H9 (cell line): ENCODE data around the gene C1orf105. TPM values are rescaled to one million over a fixed set of nuclear protein-coding genes. Genes with fewer than 3 reads are reported as not detected.

Source experiments
- DNase-seq: peaks from one replicate; pipeline ENCODE4 v3.0.0-alpha.2; 2017
- H2AFZ ChIP-seq: one replicate; pipeline ENCODE4 v1.6.1; 2013; ENCODE audit warnings: mild to moderate bottlenecking, low read length, control low read depth, moderate library complexity
- H2AK5ac ChIP-seq: 2 replicates; pipeline ENCODE4 v1.6.1; 2013; ENCODE audit warnings: low read length, control low read depth, mixed read lengths; ENCODE audit not compliant: insufficient read length
- H2BK120ac ChIP-seq: one replicate; pipeline ENCODE4 v1.6.1; 2013; ENCODE audit warnings: low read depth, mild to moderate bottlenecking, low read length, control low read depth, inconsistent platforms; ENCODE audit not compliant: poor library complexity, severe bottlenecking
- H2BK12ac ChIP-seq: 2 replicates; pipeline ENCODE4 v1.6.1; 2013; ENCODE audit warnings: low read length, control low read depth, mixed read lengths, low read depth; ENCODE audit not compliant: insufficient read length
- H2BK15ac ChIP-seq: 2 replicates; pipeline ENCODE4 v1.6.1; 2013; ENCODE audit warnings: low read depth, low read length, control low read depth
- H2BK20ac ChIP-seq: one replicate; pipeline ENCODE4 v1.6.1; 2013; ENCODE audit warnings: low read depth, mild to moderate bottlenecking, low read length, control low read depth, inconsistent platforms; ENCODE audit not compliant: poor library complexity, severe bottlenecking
- H2BK5ac ChIP-seq: 2 replicates; pipeline ENCODE4 v1.6.1; 2013; ENCODE audit warnings: low read length, control low read depth, mixed read lengths; ENCODE audit not compliant: insufficient read length
- H3K14ac ChIP-seq: 2 replicates; pipeline ENCODE4 v1.6.1; 2013; ENCODE audit warnings: low read length, control low read depth; ENCODE audit not compliant: insufficient read depth
- H3K18ac ChIP-seq: 2 replicates; pipeline ENCODE4 v1.6.1; 2013; ENCODE audit warnings: low read depth, mild to moderate bottlenecking, mixed read lengths, low read length, control low read depth; ENCODE audit not compliant: insufficient read length
- H3K23ac ChIP-seq: 2 replicates; pipeline ENCODE4 v1.6.1; 2013; ENCODE audit warnings: low read length, control low read depth, mixed read lengths, low read depth; ENCODE audit not compliant: insufficient read length
- H3K23me2 ChIP-seq: 2 replicates; pipeline ENCODE4 v1.6.1; 2013; ENCODE audit warnings: low read depth, mild to moderate bottlenecking, mixed read lengths, low read length, control low read depth; ENCODE audit not compliant: insufficient read length, poor library complexity, severe bottlenecking
- H3K27ac ChIP-seq: 2 replicates; pipeline ENCODE4 v1.5.1; 2013; ENCODE audit warnings: low read length, control low read depth, mixed read lengths, low read depth; ENCODE audit not compliant: insufficient read length
- H3K27me3 ChIP-seq: 2 replicates; pipeline ENCODE4 v1.6.1; 2013; ENCODE audit warnings: low read length, control low read depth, inconsistent platforms; ENCODE audit not compliant: insufficient read depth
- H3K4ac ChIP-seq: 2 replicates; pipeline ENCODE4 v1.6.1; 2013; ENCODE audit warnings: low read depth, mild to moderate bottlenecking, control low read depth, inconsistent platforms, low read length, moderate library complexity
- H3K4me1 ChIP-seq: 2 replicates; pipeline ENCODE4 v1.6.1; 2013; ENCODE audit warnings: low read length, control low read depth, inconsistent platforms; ENCODE audit not compliant: insufficient read depth
- H3K4me2 ChIP-seq: 2 replicates; pipeline ENCODE4 v1.6.1; 2013; ENCODE audit warnings: low read length, control low read depth, mixed read lengths; ENCODE audit not compliant: insufficient read length, insufficient read depth
- H3K56ac ChIP-seq: 2 replicates; pipeline ENCODE4 v1.6.1; 2013; ENCODE audit warnings: low read depth, mild to moderate bottlenecking, mixed read lengths, low read length, control low read depth; ENCODE audit not compliant: insufficient read length
- H3K79me1 ChIP-seq: 2 replicates; pipeline ENCODE4 v1.6.1; 2013; ENCODE audit warnings: low read depth, mild to moderate bottlenecking, moderate library complexity, low read length, control low read depth, inconsistent platforms; ENCODE audit not compliant: insufficient read depth, poor library complexity, severe bottlenecking
- H3K79me2 ChIP-seq: 2 replicates; pipeline ENCODE4 v1.6.1; 2013; ENCODE audit warnings: low read length, control low read depth, inconsistent platforms; ENCODE audit not compliant: insufficient read depth
- H3K9ac ChIP-seq: 2 replicates; pipeline ENCODE4 v1.6.1; 2013; ENCODE audit warnings: low read length, control low read depth, mixed read lengths; ENCODE audit not compliant: insufficient read length; ENCODE audit errors: extremely low read depth
- H3K9me3 ChIP-seq: one replicate; pipeline ENCODE4 v1.6.1; 2013; ENCODE audit warnings: low read depth, low read length, inconsistent platforms; ENCODE audit not compliant: control insufficient read depth
- H3T11ph ChIP-seq: one replicate; pipeline ENCODE4 v1.6.1; 2013; ENCODE audit warnings: mild to moderate bottlenecking, low read length, control low read depth, inconsistent platforms
- H4K20me1 ChIP-seq: one replicate; pipeline ENCODE4 v1.6.1; 2013; ENCODE audit not compliant: control insufficient read depth, insufficient read length, insufficient read depth
- H4K5ac ChIP-seq: 2 replicates; pipeline ENCODE4 v1.6.1; 2013; ENCODE audit warnings: low read depth, mild to moderate bottlenecking, mixed read lengths, low read length, control low read depth; ENCODE audit not compliant: insufficient read length
- H4K8ac ChIP-seq: replicated peaks from 2 replicates; pipeline ENCODE4 v1.6.1; 2013; ENCODE audit warnings: low read length, control low read depth, mixed read lengths, low read depth; ENCODE audit not compliant: insufficient read length
- H4K91ac ChIP-seq: 2 replicates; pipeline ENCODE4 v1.6.1; 2013; ENCODE audit warnings: low read depth, mild to moderate bottlenecking, moderate library complexity, mixed read lengths, low read length, control low read depth; ENCODE audit not compliant: insufficient read length
- H3K27ac Mint-ChIP-seq, 3 experiments: 2 replicates in 2 of 3; 3 replicates in 1 of 3; pipeline ENCODE4 v1.8.0; 2020 to 2021; ENCODE audit warnings: mixed read lengths in 3 of 3, mild to moderate bottlenecking in 1 of 3, moderate library complexity in 1 of 3
- H3K27me3 Mint-ChIP-seq: 2 replicates; pipeline ENCODE4 v1.8.0; 2021; ENCODE audit warnings: low read depth, mild to moderate bottlenecking, moderate library complexity, mixed read lengths
- H3K36me3 Mint-ChIP-seq, 3 experiments: 2 replicates in 2 of 3; 3 replicates in 1 of 3; pipeline ENCODE4 v1.8.0; 2020 to 2021; ENCODE audit warnings: low read depth in 3 of 3, mixed read lengths in 3 of 3; ENCODE audit not compliant: insufficient read depth in 1 of 3
- H3K4me1 Mint-ChIP-seq, 2 experiments: 2 replicates each; pipeline ENCODE4 v1.8.0; 2020; ENCODE audit warnings: mixed read lengths in 2 of 2
- H3K4me3 Mint-ChIP-seq, 2 experiments: 2 replicates in 1 of 2; 3 replicates in 1 of 2; pipeline ENCODE4 v1.8.0; 2020 to 2021; ENCODE audit warnings: mild to moderate bottlenecking in 2 of 2, mixed read lengths in 2 of 2, moderate library complexity in 1 of 2
- H3K9me3 Mint-ChIP-seq, 2 experiments: 2 replicates in 1 of 2; 3 replicates in 1 of 2; pipeline ENCODE4 v1.8.0; 2020; ENCODE audit warnings: mild to moderate bottlenecking in 2 of 2, mixed read lengths in 2 of 2, moderate library complexity in 1 of 2
- WGBS: extraction: QIAGEN DNeasy Blood & Tissue Kit; methylation state at CpG from one replicate; pipeline ENCODE4 v1.1.7; 2013; ENCODE audit warnings: missing lambda C conversion rate, low lambda C conversion rate, mixed read lengths; ENCODE audit not compliant: insufficient read length; ENCODE audit errors: extremely low coverage; 5-methylcytosine and 5-hydroxymethylcytosine counted together
- total RNA-seq: library from RNA; stranded (reverse); gene quantifications from 2 replicates; pipeline ENCODE4 v1.2.1, GENCODE V29; 2021
- TF ChIP-seq, protein P1 (sequence below): fragments of 200-600 bp; sonication (generic); conservative IDR thresholded peaks from 3 replicates; pipeline ENCODE4 v1.8.0; 2021; ENCODE audit warnings: antibody characterized with exemption, mild to moderate bottlenecking

The C1orf105 gene
- total RNA-seq, 1 experiment from 2014 or later = not detected

- DNase-seq = no peak
- no peaks in the 10 kb centered on the region for H3K9me3 Mint-ChIP-seq
- no peak overlapping the region for H3K27ac ChIP-seq
- no peaks in the 10 kb centered on the region for H3K9me3 ChIP-seq
- no peak overlapping the region for H3K9ac ChIP-seq
- H3K56ac ChIP-seq = no peak overlapping the region
- H2BK20ac ChIP-seq = no peak overlapping the region
- peaks cover 5% of the 10 kb centered on the region; the same call in 1 of the 2 replicates for H3K4me1 ChIP-seq
- no peaks in the 10 kb centered on the region for H4K20me1 ChIP-seq
- no peak overlapping the region for H2AK5ac ChIP-seq
- H3K4me2 ChIP-seq = no peak overlapping the region
- no peak overlapping the region for H3K4ac ChIP-seq
- no peaks in the 10 kb centered on the region; a peak in 1 of 7 replicates for H3K36me3 Mint-ChIP-seq
- no peak overlapping the region for H3K4me3 Mint-ChIP-seq
- no peak overlapping the region for H3T11ph ChIP-seq
- H3K4me1 Mint-ChIP-seq = peaks cover 34 to 41% of the 10 kb centered on the region in 2 experiments
- H4K5ac ChIP-seq = no peak overlapping the region
- H3K79me2 ChIP-seq = no peaks in the 10 kb centered on the region
- no peak overlapping the region for H2BK5ac ChIP-seq
- H4K91ac ChIP-seq = no peak overlapping the region
- H3K27ac Mint-ChIP-seq = no peak overlapping the region; a peak in 1 of 7 replicates
- no peak overlapping the region for H3K23ac ChIP-seq
- no peaks in the 10 kb centered on the region for H3K79me1 ChIP-seq
- no peak overlapping the region for H2BK120ac ChIP-seq
- no peak overlapping the region for H3K14ac ChIP-seq
- H2BK15ac ChIP-seq = no peak overlapping the region
- no peak overlapping the region for H2BK12ac ChIP-seq
- H3K18ac ChIP-seq = no peak overlapping the region
- TF ChIP-seq, protein P1, sequence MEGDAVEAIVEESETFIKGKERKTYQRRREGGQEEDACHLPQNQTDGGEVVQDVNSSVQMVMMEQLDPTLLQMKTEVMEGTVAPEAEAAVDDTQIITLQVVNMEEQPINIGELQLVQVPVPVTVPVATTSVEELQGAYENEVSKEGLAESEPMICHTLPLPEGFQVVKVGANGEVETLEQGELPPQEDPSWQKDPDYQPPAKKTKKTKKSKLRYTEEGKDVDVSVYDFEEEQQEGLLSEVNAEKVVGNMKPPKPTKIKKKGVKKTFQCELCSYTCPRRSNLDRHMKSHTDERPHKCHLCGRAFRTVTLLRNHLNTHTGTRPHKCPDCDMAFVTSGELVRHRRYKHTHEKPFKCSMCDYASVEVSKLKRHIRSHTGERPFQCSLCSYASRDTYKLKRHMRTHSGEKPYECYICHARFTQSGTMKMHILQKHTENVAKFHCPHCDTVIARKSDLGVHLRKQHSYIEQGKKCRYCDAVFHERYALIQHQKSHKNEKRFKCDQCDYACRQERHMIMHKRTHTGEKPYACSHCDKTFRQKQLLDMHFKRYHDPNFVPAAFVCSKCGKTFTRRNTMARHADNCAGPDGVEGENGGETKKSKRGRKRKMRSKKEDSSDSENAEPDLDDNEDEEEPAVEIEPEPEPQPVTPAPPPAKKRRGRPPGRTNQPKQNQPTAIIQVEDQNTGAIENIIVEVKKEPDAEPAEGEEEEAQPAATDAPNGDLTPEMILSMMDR = no peak
- no peak overlapping the region for H2AFZ ChIP-seq
- no peak overlapping the region for H4K8ac ChIP-seq
- no CpG with 5 or more reads among the region's 2 CpGs for WGBS
- no peaks in the 10 kb centered on the region for H3K27me3 ChIP-seq
- no peaks in the 10 kb centered on the region for H3K27me3 Mint-ChIP-seq
- no peaks in the 10 kb centered on the region for H3K23me2 ChIP-seq
Observed at GRCh38 chr1:172381946-172382345, 38.5 kb upstream of the C1orf105 start.
